ENCODE data around the gene RAPGEF6.

DNA sequence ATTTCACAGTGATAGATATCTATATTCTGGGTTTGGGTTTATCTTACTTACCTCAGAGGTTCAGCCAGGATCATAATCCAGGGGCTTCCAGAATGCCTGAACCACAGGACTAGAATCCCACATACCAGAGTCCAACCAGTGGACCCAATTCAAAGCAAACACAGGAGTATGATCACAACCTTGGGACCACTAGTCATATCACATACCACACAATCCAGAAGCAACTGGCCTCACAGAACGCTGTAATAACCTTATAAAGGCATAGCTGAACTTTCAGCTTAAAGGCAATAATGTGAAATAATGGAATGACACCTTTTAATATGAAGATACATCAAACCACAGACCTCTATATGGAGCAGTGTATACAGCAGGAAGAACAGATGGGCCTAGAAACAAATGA, 25.3 kb downstream of the RAPGEF6 start:
- TF ChIP-seq, protein P1, sequence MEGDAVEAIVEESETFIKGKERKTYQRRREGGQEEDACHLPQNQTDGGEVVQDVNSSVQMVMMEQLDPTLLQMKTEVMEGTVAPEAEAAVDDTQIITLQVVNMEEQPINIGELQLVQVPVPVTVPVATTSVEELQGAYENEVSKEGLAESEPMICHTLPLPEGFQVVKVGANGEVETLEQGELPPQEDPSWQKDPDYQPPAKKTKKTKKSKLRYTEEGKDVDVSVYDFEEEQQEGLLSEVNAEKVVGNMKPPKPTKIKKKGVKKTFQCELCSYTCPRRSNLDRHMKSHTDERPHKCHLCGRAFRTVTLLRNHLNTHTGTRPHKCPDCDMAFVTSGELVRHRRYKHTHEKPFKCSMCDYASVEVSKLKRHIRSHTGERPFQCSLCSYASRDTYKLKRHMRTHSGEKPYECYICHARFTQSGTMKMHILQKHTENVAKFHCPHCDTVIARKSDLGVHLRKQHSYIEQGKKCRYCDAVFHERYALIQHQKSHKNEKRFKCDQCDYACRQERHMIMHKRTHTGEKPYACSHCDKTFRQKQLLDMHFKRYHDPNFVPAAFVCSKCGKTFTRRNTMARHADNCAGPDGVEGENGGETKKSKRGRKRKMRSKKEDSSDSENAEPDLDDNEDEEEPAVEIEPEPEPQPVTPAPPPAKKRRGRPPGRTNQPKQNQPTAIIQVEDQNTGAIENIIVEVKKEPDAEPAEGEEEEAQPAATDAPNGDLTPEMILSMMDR (IDR thresholded peaks at IDR 0.05), result no peak
- TF ChIP-seq ZFX (IDR thresholded peaks at IDR 0.05; ENCODE audit: borderline replicate concordance), result no peak
